GOT3 (cell line): ENCODE results near the gene TMEM207.

Source experiments
- DNase-seq: peaks from one replicate; lab custom pipeline; 2025; ENCODE audit warnings: mixed read lengths; lab: John Stamatoyannopoulos, UW

Gene TMEM207

DNA sequence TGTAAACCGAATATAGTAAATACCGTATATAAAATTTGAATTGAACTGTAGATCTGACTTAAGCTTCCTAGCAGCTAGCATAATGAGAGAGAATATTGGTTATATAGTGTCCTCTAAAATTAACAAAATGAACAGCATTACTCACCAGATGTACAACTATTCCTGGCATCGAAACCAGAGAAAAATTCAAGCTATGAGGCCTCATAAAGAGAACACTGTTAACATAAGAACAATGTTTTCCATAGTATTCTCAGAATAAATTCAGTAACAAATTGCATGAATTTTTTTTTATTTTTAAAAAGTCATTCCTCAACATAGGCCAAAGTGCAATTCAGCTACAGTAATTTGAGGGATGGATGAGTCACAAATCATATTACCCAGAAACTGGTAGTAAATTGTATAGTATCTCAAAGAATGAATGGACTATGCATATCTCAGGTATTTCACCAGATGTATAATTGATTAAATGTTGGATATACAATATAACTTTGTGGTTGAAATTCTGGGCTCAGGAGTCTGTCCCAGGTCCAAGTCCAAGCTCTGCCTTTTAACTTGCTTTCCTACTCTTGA lies 5.0 kb downstream of the TMEM207 start:
- DNase-seq, result no peak

DNA sequence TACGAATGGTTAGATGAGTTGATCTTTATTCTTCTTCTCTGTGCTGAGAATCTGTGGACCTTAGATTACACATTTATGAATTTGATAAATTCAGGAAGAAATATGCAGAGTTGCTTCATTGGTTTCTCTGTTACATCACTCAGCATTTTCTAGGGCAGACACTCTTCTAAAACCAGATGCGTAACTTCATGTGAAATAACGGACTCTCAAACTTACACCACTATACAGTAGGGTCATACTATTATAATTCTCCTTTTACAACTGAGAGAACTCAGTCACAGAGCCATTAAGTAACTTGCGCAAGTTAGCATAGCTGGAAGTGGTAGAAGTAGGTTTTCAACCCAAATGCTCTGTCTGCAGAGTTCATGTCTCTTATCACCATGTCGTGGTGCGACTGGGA lies 5.7 kb downstream of the TMEM207 start:
- no peak for DNase-seq

GRCh38 chr3:190443257-190443656 lies 6.4 kb downstream of the TMEM207 start:
- no peak for DNase-seq

DNA sequence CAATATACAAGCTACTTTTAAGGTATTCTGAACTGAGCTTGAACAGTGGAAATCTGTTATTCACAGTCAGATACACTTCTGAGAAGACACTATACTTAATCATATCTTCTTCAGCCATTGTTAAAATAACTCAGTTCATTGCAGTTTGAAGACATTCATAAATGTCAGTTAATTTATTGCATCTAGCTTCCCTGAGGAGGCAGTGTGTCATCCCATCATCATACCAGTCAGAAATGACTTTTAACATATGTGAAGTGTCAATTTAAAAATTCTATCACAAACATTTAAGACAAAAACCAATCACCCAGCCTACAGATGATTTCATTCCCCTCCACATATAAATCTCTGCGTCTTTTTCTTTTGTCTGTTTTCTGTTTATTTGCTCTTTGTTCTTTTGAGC lies 7.5 kb downstream of the TMEM207 start:
- no peak for DNase-seq

DNA sequence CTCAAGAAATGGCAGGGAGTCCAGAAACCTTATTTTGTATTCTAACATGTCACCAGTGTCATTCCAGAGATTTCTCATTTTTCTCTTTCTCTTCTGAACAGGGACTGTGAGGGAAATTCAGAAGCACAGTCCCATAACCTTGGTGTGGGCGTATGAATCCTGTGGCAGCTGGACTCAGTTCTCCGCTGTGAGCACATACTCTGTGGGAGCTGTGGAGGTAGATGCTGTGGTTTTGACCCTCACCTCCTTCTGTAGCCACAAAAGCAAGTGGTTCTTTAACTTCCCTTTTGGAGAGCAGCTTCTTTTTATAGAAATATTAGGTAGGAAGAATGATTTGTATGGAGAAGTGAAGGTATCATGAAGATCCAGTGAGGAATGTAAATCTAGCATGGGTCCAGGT lies 13.4 kb downstream of the TMEM207 start:
- DNase-seq, result no peak

- DNase-seq, result no peak
Measured at GRCh38 chr3:190435618-190436017, 14.1 kb downstream of the TMEM207 start.

- no peak for DNase-seq
Measured at GRCh38 chr3:190433626-190434025, 16.1 kb downstream of the TMEM207 start.

DNA sequence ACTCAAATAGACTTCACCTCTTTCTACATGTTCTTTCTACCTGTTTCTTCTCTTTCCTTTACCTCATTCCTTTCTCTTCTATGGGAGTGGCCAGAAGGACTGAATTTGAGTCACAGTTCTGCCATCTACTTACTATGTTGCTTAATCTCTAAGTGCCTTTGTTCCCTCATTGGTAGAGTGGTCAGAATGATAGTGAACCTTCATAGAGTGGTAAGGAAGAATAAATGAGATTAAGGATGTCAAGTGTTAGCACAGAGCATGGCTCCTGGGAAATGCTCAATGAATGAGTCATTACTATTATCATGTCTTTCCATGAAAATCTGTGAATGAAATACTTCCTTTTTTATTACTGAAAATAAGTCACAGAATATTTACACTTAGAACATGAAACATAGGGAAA lies 17.5 kb downstream of the TMEM207 start:
- no peak for DNase-seq

- DNase-seq, result no peak
Measured at GRCh38 chr3:190430906-190431305, 18.8 kb downstream of the TMEM207 start.

DNA sequence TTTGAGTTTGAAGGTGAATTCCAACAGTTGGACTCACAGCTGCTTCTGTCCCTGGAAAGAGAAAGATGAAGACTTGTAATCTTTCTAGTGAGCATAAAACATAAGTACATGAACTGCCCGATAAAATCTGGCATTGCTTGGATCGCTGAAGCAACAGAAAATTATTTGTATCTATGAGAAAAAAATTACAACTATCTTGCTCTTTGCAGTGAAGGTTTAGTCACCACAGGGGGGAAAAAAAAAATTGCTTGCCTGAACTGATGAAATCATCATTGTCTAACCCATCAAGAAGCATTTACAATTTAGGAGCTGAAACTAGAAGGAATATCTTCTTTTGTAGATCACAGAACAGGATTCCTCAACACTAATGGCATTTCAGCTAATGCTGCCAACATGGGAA lies 20.0 kb downstream of the TMEM207 start:
- DNase-seq, result no peak

GRCh38 chr3:190426806-190427507 lies 22.7 kb downstream of the TMEM207 start:
- DNase-seq, result no peak

DNA sequence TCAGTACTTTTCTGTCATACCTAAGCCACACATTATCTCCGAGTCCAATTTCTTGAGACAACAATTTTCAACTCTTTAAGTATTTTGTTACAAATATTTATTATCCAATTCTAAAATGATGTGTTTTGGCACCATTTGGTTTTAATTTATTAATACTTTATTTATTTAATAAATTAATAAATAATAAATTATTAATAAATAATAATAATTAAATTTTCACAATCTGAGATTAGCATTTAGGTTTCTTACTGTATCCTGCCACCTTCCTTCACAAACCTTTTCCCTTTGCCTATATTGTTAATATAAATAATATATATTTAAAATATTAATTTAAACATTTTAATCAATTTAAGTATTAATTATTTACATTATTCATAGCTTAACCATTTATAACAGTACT lies 23.9 kb downstream of the TMEM207 start:
- no peak for DNase-seq

DNA sequence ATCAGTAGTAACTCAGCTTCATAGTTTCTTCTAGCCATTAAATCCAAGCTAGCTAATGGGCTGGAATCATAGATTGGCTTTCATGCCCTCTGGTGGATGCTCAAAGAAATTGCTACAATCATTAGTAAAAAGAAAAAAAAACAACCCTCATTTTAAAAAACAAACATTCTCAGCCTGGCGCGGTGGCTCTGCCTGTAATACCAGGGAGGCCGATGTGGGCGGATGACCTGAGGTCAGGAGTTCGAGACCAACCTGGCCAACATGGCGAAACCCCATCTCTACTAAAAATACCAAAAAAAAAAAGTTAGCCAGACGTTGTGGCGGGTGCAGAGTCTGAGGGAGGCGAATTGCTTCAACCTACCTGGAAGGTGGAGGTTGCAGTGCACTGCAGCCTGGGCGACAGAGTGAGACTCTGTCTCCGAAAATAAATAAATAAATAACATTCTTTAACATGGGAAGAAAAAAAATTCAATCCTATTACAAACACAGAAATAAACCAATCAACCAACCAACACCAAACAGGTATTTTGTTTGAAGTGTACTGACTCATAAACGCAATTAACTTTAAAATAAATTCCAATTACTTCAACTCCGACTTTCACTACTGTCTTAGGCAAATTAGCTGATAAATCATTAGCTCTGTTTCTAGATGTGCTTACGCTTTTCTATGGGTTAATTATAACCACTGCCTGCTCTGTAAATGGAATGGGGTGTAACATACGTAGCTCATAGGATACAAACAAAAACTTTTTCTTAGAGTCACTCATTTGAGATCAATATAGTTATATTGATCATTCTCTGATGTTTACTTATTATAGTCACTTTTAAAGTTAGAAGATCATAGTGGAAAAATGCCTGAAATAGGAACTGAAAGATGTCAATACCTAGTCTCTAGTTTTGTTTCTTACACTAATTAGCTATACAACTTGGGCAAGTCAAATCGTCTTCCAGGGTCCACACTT lies 24.9 kb downstream of the TMEM207 start:
- no peak for DNase-seq

- no peak for DNase-seq
Measured at GRCh38 chr3:190424108-190424477, 25.6 kb downstream of the TMEM207 start.

GRCh38 chr3:190414297-190414696 lies 35.4 kb downstream of the TMEM207 start:
- DNase-seq, result no peak

DNA sequence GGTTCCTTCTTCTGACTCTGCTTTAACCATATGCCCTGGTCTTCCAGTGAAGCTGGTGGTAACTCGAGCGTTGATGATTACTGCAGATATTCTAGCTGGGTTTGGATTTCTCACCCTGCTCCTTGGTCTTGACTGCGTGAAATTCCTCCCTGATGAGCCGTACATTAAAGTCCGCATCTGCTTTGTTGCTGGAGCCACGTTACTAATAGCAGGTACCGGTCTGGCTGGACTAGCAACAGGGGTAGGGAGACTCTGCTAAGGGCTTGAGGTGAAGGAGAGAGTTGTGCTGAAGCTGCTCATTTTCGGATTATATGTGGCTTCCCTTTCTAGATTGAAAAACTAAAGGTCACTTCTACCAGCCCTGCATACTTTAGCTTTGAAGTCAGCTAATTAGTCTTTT lies 45.0 kb downstream of the TMEM207 start:
- no peak for DNase-seq

DNA sequence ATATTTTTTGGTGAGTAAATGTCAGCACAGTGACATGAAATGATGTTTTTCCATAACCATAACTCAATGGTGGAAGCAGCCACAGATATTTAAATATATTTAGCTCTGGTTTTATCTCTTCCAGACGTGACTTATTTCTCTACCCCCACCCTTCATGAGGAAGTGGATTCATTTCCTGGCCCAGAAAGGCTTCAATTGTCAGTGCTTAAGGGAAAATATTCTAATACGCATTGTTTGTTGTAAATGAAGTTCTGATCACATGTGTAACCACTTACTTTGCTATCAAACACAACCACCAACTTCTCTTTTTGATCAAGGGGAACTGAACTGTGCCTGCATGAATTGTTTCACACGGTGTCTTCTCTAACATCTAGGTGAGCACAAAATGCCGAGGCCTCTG lies 47.7 kb downstream of the TMEM207 start:
- DNase-seq, result no peak

- DNase-seq, result no peak
Measured at GRCh38 chr3:190399677-190400076, 50.0 kb downstream of the TMEM207 start.

GRCh38 chr3:190397889-190398288 lies 51.8 kb downstream of the TMEM207 start:
- DNase-seq, result no peak

GRCh38 chr3:190396001-190396400 lies 53.7 kb downstream of the TMEM207 start:
- no peak for DNase-seq

- no peak for DNase-seq
Measured at GRCh38 chr3:190388703-190389102, 61.0 kb downstream of the TMEM207 start.

DNA sequence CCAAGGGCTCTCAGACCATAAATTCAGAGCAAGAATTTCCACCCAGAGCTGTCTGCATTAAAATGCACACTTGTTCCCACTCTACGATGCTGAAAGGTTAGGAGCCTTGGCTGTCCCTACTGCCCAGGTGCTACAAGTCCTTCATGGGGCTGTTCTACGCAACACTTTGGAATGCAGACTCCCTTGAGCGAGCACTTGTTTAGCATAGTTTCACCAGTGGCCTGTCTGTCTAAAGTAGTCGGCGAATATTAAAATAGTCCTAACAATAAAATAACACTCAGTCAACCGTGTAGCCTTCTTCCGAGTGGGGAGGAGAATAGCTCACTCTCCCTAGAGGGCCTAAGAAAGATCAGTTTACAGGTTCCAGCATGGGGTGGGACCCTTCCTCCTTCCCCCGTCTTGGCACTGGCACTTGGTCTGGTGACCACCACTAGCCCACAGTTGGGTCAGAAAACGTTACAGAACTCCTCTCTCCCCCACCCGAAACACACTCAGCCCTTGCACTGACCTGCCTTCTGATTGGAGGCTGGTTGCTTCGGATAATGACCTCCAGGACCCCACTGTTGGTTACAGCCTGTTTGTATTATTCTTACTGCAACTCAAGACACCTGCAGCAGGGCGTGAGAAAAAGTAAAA lies 62.0 kb downstream of the TMEM207 start, which contains the start of gene CLDN16:
Gene CLDN16, plus strand, starts transcription at position 586 of the 636 bp plus-strand sequence. CDS start 167 bp downstream, outside the sequence.
- DNase-seq, result no peak
